H9 (cell line): ENCODE measurements around the gene SLC25A19. TPM values are rescaled to one million over a fixed set of nuclear protein-coding genes. Genes with fewer than 3 reads are reported as not detected.

ENCODE experiments used
- DNase-seq: peaks from one replicate; pipeline ENCODE4 v3.0.0-alpha.2; 2017
- H2AFZ ChIP-seq: one replicate; pipeline ENCODE4 v1.6.1; 2013; ENCODE audit warnings: mild to moderate bottlenecking, low read length, control low read depth, moderate library complexity
- H2AK5ac ChIP-seq: 2 replicates; pipeline ENCODE4 v1.6.1; 2013; ENCODE audit warnings: low read length, control low read depth, mixed read lengths; ENCODE audit not compliant: insufficient read length
- H2BK120ac ChIP-seq: one replicate; pipeline ENCODE4 v1.6.1; 2013; ENCODE audit warnings: low read depth, mild to moderate bottlenecking, low read length, control low read depth, inconsistent platforms; ENCODE audit not compliant: poor library complexity, severe bottlenecking
- H2BK12ac ChIP-seq: 2 replicates; pipeline ENCODE4 v1.6.1; 2013; ENCODE audit warnings: low read length, control low read depth, mixed read lengths, low read depth; ENCODE audit not compliant: insufficient read length
- H2BK15ac ChIP-seq: 2 replicates; pipeline ENCODE4 v1.6.1; 2013; ENCODE audit warnings: low read depth, low read length, control low read depth
- H2BK20ac ChIP-seq: one replicate; pipeline ENCODE4 v1.6.1; 2013; ENCODE audit warnings: low read depth, mild to moderate bottlenecking, low read length, control low read depth, inconsistent platforms; ENCODE audit not compliant: poor library complexity, severe bottlenecking
- H2BK5ac ChIP-seq: 2 replicates; pipeline ENCODE4 v1.6.1; 2013; ENCODE audit warnings: low read length, control low read depth, mixed read lengths; ENCODE audit not compliant: insufficient read length
- H3K14ac ChIP-seq: 2 replicates; pipeline ENCODE4 v1.6.1; 2013; ENCODE audit warnings: low read length, control low read depth; ENCODE audit not compliant: insufficient read depth
- H3K18ac ChIP-seq: 2 replicates; pipeline ENCODE4 v1.6.1; 2013; ENCODE audit warnings: low read depth, mild to moderate bottlenecking, mixed read lengths, low read length, control low read depth; ENCODE audit not compliant: insufficient read length
- H3K23ac ChIP-seq: 2 replicates; pipeline ENCODE4 v1.6.1; 2013; ENCODE audit warnings: low read length, control low read depth, mixed read lengths, low read depth; ENCODE audit not compliant: insufficient read length
- H3K23me2 ChIP-seq: 2 replicates; pipeline ENCODE4 v1.6.1; 2013; ENCODE audit warnings: low read depth, mild to moderate bottlenecking, mixed read lengths, low read length, control low read depth; ENCODE audit not compliant: insufficient read length, poor library complexity, severe bottlenecking
- H3K27ac ChIP-seq: 2 replicates; pipeline ENCODE4 v1.5.1; 2013; ENCODE audit warnings: low read length, control low read depth, mixed read lengths, low read depth; ENCODE audit not compliant: insufficient read length
- H3K27me3 ChIP-seq: 2 replicates; pipeline ENCODE4 v1.6.1; 2013; ENCODE audit warnings: low read length, control low read depth, inconsistent platforms; ENCODE audit not compliant: insufficient read depth
- H3K4ac ChIP-seq: 2 replicates; pipeline ENCODE4 v1.6.1; 2013; ENCODE audit warnings: low read depth, mild to moderate bottlenecking, control low read depth, inconsistent platforms, low read length, moderate library complexity
- H3K4me1 ChIP-seq: 2 replicates; pipeline ENCODE4 v1.6.1; 2013; ENCODE audit warnings: low read length, control low read depth, inconsistent platforms; ENCODE audit not compliant: insufficient read depth
- H3K4me2 ChIP-seq: 2 replicates; pipeline ENCODE4 v1.6.1; 2013; ENCODE audit warnings: low read length, control low read depth, mixed read lengths; ENCODE audit not compliant: insufficient read length, insufficient read depth
- H3K56ac ChIP-seq: 2 replicates; pipeline ENCODE4 v1.6.1; 2013; ENCODE audit warnings: low read depth, mild to moderate bottlenecking, mixed read lengths, low read length, control low read depth; ENCODE audit not compliant: insufficient read length
- H3K79me1 ChIP-seq: 2 replicates; pipeline ENCODE4 v1.6.1; 2013; ENCODE audit warnings: low read depth, mild to moderate bottlenecking, moderate library complexity, low read length, control low read depth, inconsistent platforms; ENCODE audit not compliant: insufficient read depth, poor library complexity, severe bottlenecking
- H3K79me2 ChIP-seq: 2 replicates; pipeline ENCODE4 v1.6.1; 2013; ENCODE audit warnings: low read length, control low read depth, inconsistent platforms; ENCODE audit not compliant: insufficient read depth
- H3K9ac ChIP-seq: 2 replicates; pipeline ENCODE4 v1.6.1; 2013; ENCODE audit warnings: low read length, control low read depth, mixed read lengths; ENCODE audit not compliant: insufficient read length; ENCODE audit errors: extremely low read depth
- H3K9me3 ChIP-seq: one replicate; pipeline ENCODE4 v1.6.1; 2013; ENCODE audit warnings: low read depth, low read length, inconsistent platforms; ENCODE audit not compliant: control insufficient read depth
- H3T11ph ChIP-seq: one replicate; pipeline ENCODE4 v1.6.1; 2013; ENCODE audit warnings: mild to moderate bottlenecking, low read length, control low read depth, inconsistent platforms
- H4K20me1 ChIP-seq: one replicate; pipeline ENCODE4 v1.6.1; 2013; ENCODE audit not compliant: control insufficient read depth, insufficient read length, insufficient read depth
- H4K5ac ChIP-seq: 2 replicates; pipeline ENCODE4 v1.6.1; 2013; ENCODE audit warnings: low read depth, mild to moderate bottlenecking, mixed read lengths, low read length, control low read depth; ENCODE audit not compliant: insufficient read length
- H4K8ac ChIP-seq: replicated peaks from 2 replicates; pipeline ENCODE4 v1.6.1; 2013; ENCODE audit warnings: low read length, control low read depth, mixed read lengths, low read depth; ENCODE audit not compliant: insufficient read length
- H4K91ac ChIP-seq: 2 replicates; pipeline ENCODE4 v1.6.1; 2013; ENCODE audit warnings: low read depth, mild to moderate bottlenecking, moderate library complexity, mixed read lengths, low read length, control low read depth; ENCODE audit not compliant: insufficient read length
- H3K27ac Mint-ChIP-seq, 3 experiments: 2 replicates in 2 of 3; 3 replicates in 1 of 3; pipeline ENCODE4 v1.8.0; 2020 to 2021; ENCODE audit warnings: mixed read lengths in 3 of 3, mild to moderate bottlenecking in 1 of 3, moderate library complexity in 1 of 3
- H3K27me3 Mint-ChIP-seq: 2 replicates; pipeline ENCODE4 v1.8.0; 2021; ENCODE audit warnings: low read depth, mild to moderate bottlenecking, moderate library complexity, mixed read lengths
- H3K36me3 Mint-ChIP-seq, 3 experiments: 2 replicates in 2 of 3; 3 replicates in 1 of 3; pipeline ENCODE4 v1.8.0; 2020 to 2021; ENCODE audit warnings: low read depth in 3 of 3, mixed read lengths in 3 of 3; ENCODE audit not compliant: insufficient read depth in 1 of 3
- H3K4me1 Mint-ChIP-seq, 2 experiments: 2 replicates each; pipeline ENCODE4 v1.8.0; 2020; ENCODE audit warnings: mixed read lengths in 2 of 2
- H3K4me3 Mint-ChIP-seq, 2 experiments: 2 replicates in 1 of 2; 3 replicates in 1 of 2; pipeline ENCODE4 v1.8.0; 2020 to 2021; ENCODE audit warnings: mild to moderate bottlenecking in 2 of 2, mixed read lengths in 2 of 2, moderate library complexity in 1 of 2
- H3K9me3 Mint-ChIP-seq, 2 experiments: 2 replicates in 1 of 2; 3 replicates in 1 of 2; pipeline ENCODE4 v1.8.0; 2020; ENCODE audit warnings: mild to moderate bottlenecking in 2 of 2, mixed read lengths in 2 of 2, moderate library complexity in 1 of 2
- CTCF ChIP-seq: fragments of 200-600 bp; sonication (generic); conservative IDR thresholded peaks from 3 replicates; pipeline ENCODE4 v1.8.0; 2021; ENCODE audit warnings: antibody characterized with exemption, mild to moderate bottlenecking
- WGBS: extraction: QIAGEN DNeasy Blood & Tissue Kit; methylation state at CpG from one replicate; pipeline ENCODE4 v1.1.7; 2013; ENCODE audit warnings: missing lambda C conversion rate, low lambda C conversion rate, mixed read lengths; ENCODE audit not compliant: insufficient read length; ENCODE audit errors: extremely low coverage; 5-methylcytosine and 5-hydroxymethylcytosine counted together
- total RNA-seq: library from RNA; stranded (reverse); gene quantifications from 2 replicates; pipeline ENCODE4 v1.2.1, GENCODE V29; 2021

Gene SLC25A19
- total RNA-seq, 1 experiment from 2014 or later: 24.2 TPM

GRCh38 chr17:75288359-75288758, 874 bp downstream of the SLC25A19 start:
- H3K14ac ChIP-seq: no peak overlapping the region
- no peak for TF ChIP-seq CTCF
- H2BK12ac ChIP-seq: no peak overlapping the region
- no peak overlapping the region for H3K27ac Mint-ChIP-seq
- peaks cover 8 to 10% of the 10 kb centered on the region in 2 experiments for H3K4me1 Mint-ChIP-seq
- H3K9me3 Mint-ChIP-seq: no peaks in the 10 kb centered on the region; a peak in 1 of 5 replicates
- no peak overlapping the region for H2BK15ac ChIP-seq
- H3K18ac ChIP-seq: no peak overlapping the region
- H2AFZ ChIP-seq: no peak overlapping the region
- no peaks in the 10 kb centered on the region for H4K20me1 ChIP-seq
- peak overlapping the region; percentile 65 for H3K9ac ChIP-seq
- H3K9me3 ChIP-seq: no peaks in the 10 kb centered on the region
- H2BK5ac ChIP-seq: no peak overlapping the region
- H3K4me1 ChIP-seq: no peaks in the 10 kb centered on the region
- H4K91ac ChIP-seq: no peak overlapping the region
- DNase-seq: no peak
- no peak overlapping the region for H3K23ac ChIP-seq
- H3K56ac ChIP-seq: no peak overlapping the region
- peaks cover 9% of the 10 kb centered on the region for H3K23me2 ChIP-seq
- H4K8ac ChIP-seq: no peak overlapping the region
- WGBS: no CpG with 5 or more reads among the region's 2 CpGs
- no peaks in the 10 kb centered on the region for H3K79me2 ChIP-seq
- H3K36me3 Mint-ChIP-seq: peaks cover 8 to 29% (median 12%) of the 10 kb centered on the region in 3 experiments; a peak in 6 of 7 replicates
- H2BK20ac ChIP-seq: no peak overlapping the region
- H3T11ph ChIP-seq: no peak overlapping the region
- H3K27me3 ChIP-seq: no peaks in the 10 kb centered on the region
- peak overlapping the region; percentile 89 to 93 for H3K4me3 Mint-ChIP-seq
- no peaks in the 10 kb centered on the region for H3K79me1 ChIP-seq
- H3K4ac ChIP-seq: no peak overlapping the region
- H4K5ac ChIP-seq: no peak overlapping the region
- H3K4me2 ChIP-seq: peak overlapping the region; percentile 85
- no peak overlapping the region for H2BK120ac ChIP-seq
- no peak overlapping the region for H2AK5ac ChIP-seq
- no peaks in the 10 kb centered on the region; the same call in 1 of the 2 replicates for H3K27me3 Mint-ChIP-seq
- H3K27ac ChIP-seq: no peak overlapping the region
